Astrocyte (in vitro differentiated cells and primary cell): ENCODE results near the gene EED.
A peak's percentile ranks its signal among the peaks of the same experiment; 100 is the strongest.

Source experiments
- EZH2 ChIP-seq: IDR thresholded peaks from 2 replicates; pipeline ENCODE4 v1.6.1; 2012; ENCODE audit warnings: mild to moderate bottlenecking, low read length, inconsistent platforms; ENCODE audit not compliant: insufficient read depth
- TF ChIP-seq, protein P1 (sequence below): IDR thresholded peaks from 2 replicates; pipeline ENCODE4 v1.5.1; 2011; ENCODE audit warnings: low read depth, mild to moderate bottlenecking, inconsistent platforms, low read length, moderate library complexity; ENCODE audit not compliant: insufficient read depth

DNA sequence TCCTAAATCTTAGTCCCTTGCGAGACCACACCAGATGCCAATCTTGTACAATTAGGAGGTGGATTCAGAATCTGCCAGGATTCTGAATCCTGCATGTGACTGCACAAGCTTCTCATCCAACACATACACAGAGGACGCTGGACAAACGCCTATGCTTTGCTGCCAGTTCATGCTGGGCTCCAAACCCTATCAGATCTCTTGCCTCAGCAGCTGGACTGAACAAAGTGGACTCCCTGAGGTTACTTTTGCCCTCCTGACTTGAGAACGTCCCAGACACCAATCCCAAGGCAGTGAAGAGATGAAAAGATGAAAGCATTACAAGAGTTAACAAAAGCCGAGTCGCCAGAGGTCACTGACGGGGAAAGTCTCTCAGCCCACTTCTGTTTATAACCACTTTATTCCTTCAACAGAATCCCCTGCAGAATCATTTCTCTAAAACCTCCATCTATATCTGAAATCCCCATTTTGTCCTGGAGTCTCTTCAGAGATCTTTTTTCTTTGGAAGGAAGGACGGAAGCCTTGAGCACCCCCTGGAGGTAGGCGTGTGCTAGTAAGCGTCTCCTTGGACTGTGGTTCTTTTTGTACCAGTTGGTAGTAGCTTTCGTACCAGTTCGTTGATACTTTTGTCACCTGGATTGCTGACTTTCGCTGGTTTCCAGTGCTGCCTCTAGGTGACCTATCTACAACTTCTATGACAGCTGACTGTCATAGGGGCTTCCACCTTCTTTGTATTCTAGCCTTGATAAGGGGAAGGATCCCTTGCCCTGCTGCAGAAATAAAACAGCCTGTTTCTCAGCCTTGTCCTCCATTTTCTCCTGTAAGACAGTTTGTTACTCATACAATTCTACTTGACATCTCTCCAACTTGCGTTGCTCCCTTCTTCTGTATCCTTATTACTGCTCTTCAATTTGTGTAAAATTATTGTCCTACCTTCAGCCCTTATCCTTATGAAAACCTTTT, 26.1 kb upstream of the EED start:
- TF ChIP-seq, protein P1, sequence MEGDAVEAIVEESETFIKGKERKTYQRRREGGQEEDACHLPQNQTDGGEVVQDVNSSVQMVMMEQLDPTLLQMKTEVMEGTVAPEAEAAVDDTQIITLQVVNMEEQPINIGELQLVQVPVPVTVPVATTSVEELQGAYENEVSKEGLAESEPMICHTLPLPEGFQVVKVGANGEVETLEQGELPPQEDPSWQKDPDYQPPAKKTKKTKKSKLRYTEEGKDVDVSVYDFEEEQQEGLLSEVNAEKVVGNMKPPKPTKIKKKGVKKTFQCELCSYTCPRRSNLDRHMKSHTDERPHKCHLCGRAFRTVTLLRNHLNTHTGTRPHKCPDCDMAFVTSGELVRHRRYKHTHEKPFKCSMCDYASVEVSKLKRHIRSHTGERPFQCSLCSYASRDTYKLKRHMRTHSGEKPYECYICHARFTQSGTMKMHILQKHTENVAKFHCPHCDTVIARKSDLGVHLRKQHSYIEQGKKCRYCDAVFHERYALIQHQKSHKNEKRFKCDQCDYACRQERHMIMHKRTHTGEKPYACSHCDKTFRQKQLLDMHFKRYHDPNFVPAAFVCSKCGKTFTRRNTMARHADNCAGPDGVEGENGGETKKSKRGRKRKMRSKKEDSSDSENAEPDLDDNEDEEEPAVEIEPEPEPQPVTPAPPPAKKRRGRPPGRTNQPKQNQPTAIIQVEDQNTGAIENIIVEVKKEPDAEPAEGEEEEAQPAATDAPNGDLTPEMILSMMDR = peak; percentile 95
- no peak for TF ChIP-seq EZH2
